PC-3 (cell line): ENCODE measurements around the gene INAVA.

Source experiments
- EZH2 ChIP-seq: fragments of 300-600 bp; sonication (generic); IDR thresholded peaks from one replicate; pipeline ENCODE4 v1.6.1; 2017; ENCODE audit warnings: antibody characterized with exemption, mild to moderate bottlenecking, low read length; ENCODE audit not compliant: unreplicated experiment
- TF ChIP-seq, protein P1 (sequence below): fragments of 300-600 bp; sonication (generic); conservative IDR thresholded peaks from 2 replicates; pipeline ENCODE4 v1.5.1; 2017; ENCODE audit warnings: antibody characterized with exemption, low read depth, mild to moderate bottlenecking, low read length

DNA sequence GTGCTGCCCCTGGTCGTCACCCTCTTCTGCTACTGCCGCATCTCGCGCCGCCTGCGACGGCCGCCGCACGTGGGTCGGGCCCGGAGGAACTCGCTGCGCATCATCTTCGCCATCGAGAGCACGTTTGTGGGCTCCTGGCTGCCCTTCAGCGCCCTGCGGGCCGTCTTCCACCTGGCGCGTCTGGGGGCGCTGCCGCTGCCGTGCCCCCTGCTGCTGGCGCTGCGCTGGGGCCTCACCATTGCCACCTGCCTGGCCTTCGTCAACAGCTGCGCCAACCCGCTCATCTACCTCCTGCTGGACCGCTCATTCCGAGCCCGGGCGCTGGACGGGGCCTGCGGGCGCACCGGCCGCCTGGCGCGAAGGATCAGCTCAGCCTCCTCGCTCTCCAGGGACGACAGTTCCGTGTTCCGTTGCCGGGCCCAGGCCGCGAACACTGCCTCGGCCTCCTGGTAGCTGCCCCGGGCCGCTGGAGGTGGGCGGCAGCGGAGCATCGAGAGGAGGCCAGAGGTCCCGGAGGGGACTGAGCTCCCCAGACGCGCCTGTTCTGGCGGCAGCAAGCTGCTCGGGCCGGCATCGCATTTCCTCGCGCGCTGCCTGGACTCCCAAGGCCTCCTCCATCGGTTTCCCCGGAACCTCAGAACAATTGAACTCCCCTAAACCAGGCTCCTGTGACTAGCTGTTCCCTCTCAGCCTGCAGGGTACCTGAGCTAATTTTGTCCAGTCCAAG is 20.9 kb upstream of the INAVA start:
- TF ChIP-seq, protein P1, sequence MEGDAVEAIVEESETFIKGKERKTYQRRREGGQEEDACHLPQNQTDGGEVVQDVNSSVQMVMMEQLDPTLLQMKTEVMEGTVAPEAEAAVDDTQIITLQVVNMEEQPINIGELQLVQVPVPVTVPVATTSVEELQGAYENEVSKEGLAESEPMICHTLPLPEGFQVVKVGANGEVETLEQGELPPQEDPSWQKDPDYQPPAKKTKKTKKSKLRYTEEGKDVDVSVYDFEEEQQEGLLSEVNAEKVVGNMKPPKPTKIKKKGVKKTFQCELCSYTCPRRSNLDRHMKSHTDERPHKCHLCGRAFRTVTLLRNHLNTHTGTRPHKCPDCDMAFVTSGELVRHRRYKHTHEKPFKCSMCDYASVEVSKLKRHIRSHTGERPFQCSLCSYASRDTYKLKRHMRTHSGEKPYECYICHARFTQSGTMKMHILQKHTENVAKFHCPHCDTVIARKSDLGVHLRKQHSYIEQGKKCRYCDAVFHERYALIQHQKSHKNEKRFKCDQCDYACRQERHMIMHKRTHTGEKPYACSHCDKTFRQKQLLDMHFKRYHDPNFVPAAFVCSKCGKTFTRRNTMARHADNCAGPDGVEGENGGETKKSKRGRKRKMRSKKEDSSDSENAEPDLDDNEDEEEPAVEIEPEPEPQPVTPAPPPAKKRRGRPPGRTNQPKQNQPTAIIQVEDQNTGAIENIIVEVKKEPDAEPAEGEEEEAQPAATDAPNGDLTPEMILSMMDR = no peak
- TF ChIP-seq EZH2 = no peak
